OCI-LY7 (cell line): Measurements from ENCODE around the gene ZNRF3.

Experiments
- EZH2phosphoT487 ChIP-seq: fragments of 200-600 bp; sonication (generic); IDR thresholded peaks from 2 replicates; pipeline ENCODE4 v1.6.1; 2018; ENCODE audit warnings: low read depth, borderline replicate concordance, mild to moderate bottlenecking, mixed run types, antibody characterized with exemption, low read length, moderate library complexity, mixed read lengths
- TF ChIP-seq, protein P1 (sequence below): fragments of 200-600 bp; sonication (generic); conservative IDR thresholded peaks from 2 replicates; pipeline ENCODE4 v1.5.1; 2014; ENCODE audit warnings: mild to moderate bottlenecking, antibody characterized with exemption, low read length, moderate library complexity, mixed read lengths

DNA sequence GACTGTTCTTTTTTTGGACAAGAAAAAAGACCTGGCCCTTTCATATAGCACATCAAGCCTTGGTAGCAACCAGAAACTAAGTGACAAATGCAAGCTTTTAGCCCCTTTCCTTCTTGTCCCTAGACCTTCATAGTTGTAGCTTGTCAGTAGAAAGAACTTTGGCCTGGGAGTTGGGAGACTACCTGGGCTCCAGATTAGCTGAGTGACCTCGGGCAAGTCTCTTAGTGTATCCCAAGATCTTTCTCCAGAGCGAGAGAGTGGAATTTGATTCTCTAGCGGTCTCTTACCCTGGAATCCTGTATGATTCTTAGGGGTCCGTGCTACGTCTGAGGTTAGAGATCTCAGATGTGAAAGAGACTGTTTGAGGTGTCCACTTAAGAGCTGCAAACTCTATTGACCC lies 59.0 kb downstream of the ZNRF3 start:
- TF ChIP-seq, protein P1, sequence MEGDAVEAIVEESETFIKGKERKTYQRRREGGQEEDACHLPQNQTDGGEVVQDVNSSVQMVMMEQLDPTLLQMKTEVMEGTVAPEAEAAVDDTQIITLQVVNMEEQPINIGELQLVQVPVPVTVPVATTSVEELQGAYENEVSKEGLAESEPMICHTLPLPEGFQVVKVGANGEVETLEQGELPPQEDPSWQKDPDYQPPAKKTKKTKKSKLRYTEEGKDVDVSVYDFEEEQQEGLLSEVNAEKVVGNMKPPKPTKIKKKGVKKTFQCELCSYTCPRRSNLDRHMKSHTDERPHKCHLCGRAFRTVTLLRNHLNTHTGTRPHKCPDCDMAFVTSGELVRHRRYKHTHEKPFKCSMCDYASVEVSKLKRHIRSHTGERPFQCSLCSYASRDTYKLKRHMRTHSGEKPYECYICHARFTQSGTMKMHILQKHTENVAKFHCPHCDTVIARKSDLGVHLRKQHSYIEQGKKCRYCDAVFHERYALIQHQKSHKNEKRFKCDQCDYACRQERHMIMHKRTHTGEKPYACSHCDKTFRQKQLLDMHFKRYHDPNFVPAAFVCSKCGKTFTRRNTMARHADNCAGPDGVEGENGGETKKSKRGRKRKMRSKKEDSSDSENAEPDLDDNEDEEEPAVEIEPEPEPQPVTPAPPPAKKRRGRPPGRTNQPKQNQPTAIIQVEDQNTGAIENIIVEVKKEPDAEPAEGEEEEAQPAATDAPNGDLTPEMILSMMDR: no peak
- no peak for TF ChIP-seq EZH2phosphoT487
